Glutamatergic neuron (in vitro differentiated cells): ENCODE results near the gene CCT7. TPM values are rescaled to one million over a fixed set of nuclear protein-coding genes. Genes with fewer than 3 reads are reported as not detected.

Experiments
- DNase-seq: peaks from one replicate; pipeline ENCODE4 v3.0.0; 2022
- H3K27ac Mint-ChIP-seq: one replicate; pipeline ENCODE4 v1.8.0; 2020; ENCODE audit warnings: mild to moderate bottlenecking, mixed read lengths, inconsistent platforms; ENCODE audit not compliant: unreplicated experiment
- H3K27me3 Mint-ChIP-seq: one replicate; pipeline ENCODE4 v1.8.0; 2020; ENCODE audit warnings: mild to moderate bottlenecking, moderate library complexity, mixed read lengths, inconsistent platforms; ENCODE audit not compliant: unreplicated experiment
- H3K36me3 Mint-ChIP-seq: one replicate; pipeline ENCODE4 v1.8.0; 2020; ENCODE audit warnings: mild to moderate bottlenecking, mixed read lengths, inconsistent platforms; ENCODE audit not compliant: unreplicated experiment
- H3K4me1 Mint-ChIP-seq: one replicate; pipeline ENCODE4 v1.8.0; 2020; ENCODE audit warnings: mild to moderate bottlenecking, low read depth, mixed read lengths, inconsistent platforms; ENCODE audit not compliant: unreplicated experiment
- H3K4me3 Mint-ChIP-seq: one replicate; pipeline ENCODE4 v1.8.0; 2020; ENCODE audit warnings: mild to moderate bottlenecking, mixed read lengths, inconsistent platforms; ENCODE audit not compliant: unreplicated experiment
- H3K9me3 Mint-ChIP-seq: one replicate; pipeline ENCODE4 v1.8.0; 2020; ENCODE audit warnings: mild to moderate bottlenecking, moderate library complexity, mixed read lengths, inconsistent platforms; ENCODE audit not compliant: unreplicated experiment
- CTCF ChIP-seq: fragments of 200-600 bp; sonication (generic); IDR thresholded peaks from one replicate; pipeline ENCODE4 v1.5.0; 2021; ENCODE audit not compliant: partially characterized antibody, unreplicated experiment
- total RNA-seq: library from RNA; stranded (reverse); fragmentation: NEBNext Ultra II Directional; extraction: Animal tissue kit (Norgen Biotek cat#: 25700); gene quantifications from one replicate; pipeline ENCODE4 v1.2.1, GENCODE V29; 2021; ENCODE audit not compliant: unreplicated experiment

Gene CCT7
- total RNA-seq, 1 donor from 2014 or later: 269 TPM

DNA sequence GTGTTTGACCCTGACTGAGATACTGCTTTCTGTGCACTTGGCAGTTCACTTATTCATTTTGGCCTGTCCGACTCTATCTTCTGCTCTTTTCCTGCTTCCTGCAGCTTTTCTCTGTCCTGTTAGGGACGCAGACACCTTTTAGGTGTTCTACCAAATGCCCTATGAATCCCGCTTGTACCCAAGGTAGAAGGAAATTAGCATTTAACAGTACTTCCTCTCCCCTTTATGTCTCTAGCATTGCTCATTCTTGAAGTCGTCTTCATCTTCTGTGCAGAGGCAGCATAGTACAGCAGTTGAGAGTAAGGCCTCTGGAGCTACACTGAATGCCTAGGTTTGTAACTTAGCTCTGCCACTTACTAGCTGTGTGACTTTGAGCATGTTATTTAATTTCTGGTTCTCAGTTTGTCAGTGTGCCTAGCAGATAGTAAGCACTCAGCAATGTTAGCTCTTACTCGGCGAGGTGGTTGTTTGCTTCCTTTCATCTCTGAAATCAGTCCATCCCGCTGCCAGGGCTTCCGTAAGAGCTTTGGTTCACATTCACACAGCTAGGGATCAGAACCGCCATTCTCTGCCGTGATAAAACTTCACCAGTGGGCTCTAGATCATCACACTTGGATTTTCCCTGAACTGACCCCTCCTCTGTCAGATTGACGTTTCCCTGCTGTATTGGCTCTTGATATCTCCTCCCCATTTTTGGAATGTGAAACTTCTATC is 1.4 kb downstream of the CCT7 start:
- Mint-ChIP-seq H3K4me3 (peak overlapping the region; percentile 98), H3K27me3 (peaks cover 12% of the 10 kb centered on the region), H3K36me3 (no peaks in the 10 kb centered on the region)

GRCh38 chr2:73237168-73237567 is 3.1 kb downstream of the CCT7 start:
- H3K27ac Mint-ChIP-seq: peak overlapping the region; percentile 0
- no peaks in the 10 kb centered on the region for H3K36me3 Mint-ChIP-seq

More for the DNA sequence above, 1.4 kb downstream of the CCT7 start:
- peak overlapping the region; percentile 94 for H3K27ac Mint-ChIP-seq
- H3K9me3 Mint-ChIP-seq: peaks cover 2% of the 10 kb centered on the region
- H3K4me1 Mint-ChIP-seq: peaks cover 16% of the 10 kb centered on the region
- DNase-seq: no peak
- TF ChIP-seq CTCF: no peak

GRCh38 chr2:73238149-73238548 is 4.0 kb downstream of the CCT7 start:
- no peak overlapping the region for H3K4me3 Mint-ChIP-seq

More at GRCh38 chr2:73237168-73237567, 3.1 kb downstream of the CCT7 start:
- Mint-ChIP-seq H3K4me1 (peaks cover 16% of the 10 kb centered on the region), H3K9me3 (peaks cover 2% of the 10 kb centered on the region), H3K27me3 (peaks cover 12% of the 10 kb centered on the region), H3K4me3 (peak overlapping the region; percentile 10)
- DNase-seq: no peak
- TF ChIP-seq CTCF: no peak

GRCh38 chr2:73238976-73239375 is 4.9 kb downstream of the CCT7 start:
- no peaks in the 10 kb centered on the region for H3K9me3 Mint-ChIP-seq
- H3K27me3 Mint-ChIP-seq: peaks cover 4% of the 10 kb centered on the region
- H3K27ac Mint-ChIP-seq: no peak overlapping the region
- peaks cover 12% of the 10 kb centered on the region for H3K4me1 Mint-ChIP-seq
- TF ChIP-seq CTCF: no peak
- DNase-seq: no peak
- H3K4me3 Mint-ChIP-seq: no peak overlapping the region
- no peaks in the 10 kb centered on the region for H3K36me3 Mint-ChIP-seq

More at GRCh38 chr2:73238149-73238548, 4.0 kb downstream of the CCT7 start:
- H3K27ac Mint-ChIP-seq: no peak overlapping the region
- no peak for TF ChIP-seq CTCF
- no peaks in the 10 kb centered on the region for H3K36me3 Mint-ChIP-seq
- H3K27me3 Mint-ChIP-seq: peaks cover 7% of the 10 kb centered on the region
- peaks cover 2% of the 10 kb centered on the region for H3K9me3 Mint-ChIP-seq
- no peak for DNase-seq
- peaks cover 12% of the 10 kb centered on the region for H3K4me1 Mint-ChIP-seq

- Mint-ChIP-seq H3K27ac (no peak overlapping the region), H3K4me1 (peaks cover 15% of the 10 kb centered on the region), H3K36me3 (no peaks in the 10 kb centered on the region), H3K9me3 (no peaks in the 10 kb centered on the region), H3K4me3 (no peak overlapping the region), H3K27me3 (peaks cover under 1% of the 10 kb centered on the region)
- DNase-seq: no peak
- TF ChIP-seq CTCF: no peak
These were observed 5.7 kb downstream of the CCT7 start for GRCh38 chr2:73239776-73240175.
